ENCODE data around the gene NUDT3.

Gene NUDT3

DNA sequence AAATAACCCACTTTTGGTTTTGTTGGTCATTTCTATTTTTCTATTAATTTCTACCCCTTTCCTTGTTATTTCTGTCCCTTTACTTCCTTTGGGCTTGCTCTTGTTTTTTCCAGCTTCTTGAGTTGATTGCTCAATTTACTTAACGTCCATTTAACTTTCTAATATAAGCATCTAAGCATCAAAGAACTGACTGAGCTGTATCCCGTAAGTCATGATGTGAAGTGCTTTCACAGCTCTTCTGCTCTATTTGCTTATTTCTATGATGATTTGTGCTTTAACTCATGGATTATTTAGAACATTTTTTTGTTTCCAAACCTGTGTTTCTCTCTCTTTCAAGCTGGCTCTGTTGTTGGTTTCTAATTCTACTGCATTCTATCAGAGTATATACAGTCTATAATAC is 87.0 kb downstream of the NUDT3 start:
- no peak for TF ChIP-seq CREB1 (IDR thresholded peaks at IDR 0.05; ENCODE audit: low read depth)
- no peak for TF ChIP-seq TCF12 (IDR thresholded peaks at IDR 0.05; ENCODE audit: low read depth)
- no peak for TF ChIP-seq RAD21 (IDR thresholded peaks at IDR 0.05; ENCODE audit: low read depth)
- no peak for TF ChIP-seq TAF1 (IDR thresholded peaks at IDR 0.05; ENCODE audit: low read depth)
- TF ChIP-seq, protein P1, sequence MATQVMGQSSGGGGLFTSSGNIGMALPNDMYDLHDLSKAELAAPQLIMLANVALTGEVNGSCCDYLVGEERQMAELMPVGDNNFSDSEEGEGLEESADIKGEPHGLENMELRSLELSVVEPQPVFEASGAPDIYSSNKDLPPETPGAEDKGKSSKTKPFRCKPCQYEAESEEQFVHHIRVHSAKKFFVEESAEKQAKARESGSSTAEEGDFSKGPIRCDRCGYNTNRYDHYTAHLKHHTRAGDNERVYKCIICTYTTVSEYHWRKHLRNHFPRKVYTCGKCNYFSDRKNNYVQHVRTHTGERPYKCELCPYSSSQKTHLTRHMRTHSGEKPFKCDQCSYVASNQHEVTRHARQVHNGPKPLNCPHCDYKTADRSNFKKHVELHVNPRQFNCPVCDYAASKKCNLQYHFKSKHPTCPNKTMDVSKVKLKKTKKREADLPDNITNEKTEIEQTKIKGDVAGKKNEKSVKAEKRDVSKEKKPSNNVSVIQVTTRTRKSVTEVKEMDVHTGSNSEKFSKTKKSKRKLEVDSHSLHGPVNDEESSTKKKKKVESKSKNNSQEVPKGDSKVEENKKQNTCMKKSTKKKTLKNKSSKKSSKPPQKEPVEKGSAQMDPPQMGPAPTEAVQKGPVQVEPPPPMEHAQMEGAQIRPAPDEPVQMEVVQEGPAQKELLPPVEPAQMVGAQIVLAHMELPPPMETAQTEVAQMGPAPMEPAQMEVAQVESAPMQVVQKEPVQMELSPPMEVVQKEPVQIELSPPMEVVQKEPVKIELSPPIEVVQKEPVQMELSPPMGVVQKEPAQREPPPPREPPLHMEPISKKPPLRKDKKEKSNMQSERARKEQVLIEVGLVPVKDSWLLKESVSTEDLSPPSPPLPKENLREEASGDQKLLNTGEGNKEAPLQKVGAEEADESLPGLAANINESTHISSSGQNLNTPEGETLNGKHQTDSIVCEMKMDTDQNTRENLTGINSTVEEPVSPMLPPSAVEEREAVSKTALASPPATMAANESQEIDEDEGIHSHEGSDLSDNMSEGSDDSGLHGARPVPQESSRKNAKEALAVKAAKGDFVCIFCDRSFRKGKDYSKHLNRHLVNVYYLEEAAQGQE (IDR thresholded peaks at IDR 0.05; ENCODE audit: low read depth), result no peak
- TF ChIP-seq, protein P2, sequence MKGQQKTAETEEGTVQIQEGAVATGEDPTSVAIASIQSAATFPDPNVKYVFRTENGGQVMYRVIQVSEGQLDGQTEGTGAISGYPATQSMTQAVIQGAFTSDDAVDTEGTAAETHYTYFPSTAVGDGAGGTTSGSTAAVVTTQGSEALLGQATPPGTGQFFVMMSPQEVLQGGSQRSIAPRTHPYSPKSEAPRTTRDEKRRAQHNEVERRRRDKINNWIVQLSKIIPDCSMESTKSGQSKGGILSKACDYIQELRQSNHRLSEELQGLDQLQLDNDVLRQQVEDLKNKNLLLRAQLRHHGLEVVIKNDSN (IDR thresholded peaks at IDR 0.05), result no peak
- TF ChIP-seq, protein P3, sequence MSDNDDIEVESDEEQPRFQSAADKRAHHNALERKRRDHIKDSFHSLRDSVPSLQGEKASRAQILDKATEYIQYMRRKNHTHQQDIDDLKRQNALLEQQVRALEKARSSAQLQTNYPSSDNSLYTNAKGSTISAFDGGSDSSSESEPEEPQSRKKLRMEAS (IDR thresholded peaks at IDR 0.05), result no peak
- no peak for TF ChIP-seq YY1 (IDR thresholded peaks at IDR 0.05; ENCODE audit: low read depth)
- no peak for TF ChIP-seq EGR1 (IDR thresholded peaks at IDR 0.05)

DNA sequence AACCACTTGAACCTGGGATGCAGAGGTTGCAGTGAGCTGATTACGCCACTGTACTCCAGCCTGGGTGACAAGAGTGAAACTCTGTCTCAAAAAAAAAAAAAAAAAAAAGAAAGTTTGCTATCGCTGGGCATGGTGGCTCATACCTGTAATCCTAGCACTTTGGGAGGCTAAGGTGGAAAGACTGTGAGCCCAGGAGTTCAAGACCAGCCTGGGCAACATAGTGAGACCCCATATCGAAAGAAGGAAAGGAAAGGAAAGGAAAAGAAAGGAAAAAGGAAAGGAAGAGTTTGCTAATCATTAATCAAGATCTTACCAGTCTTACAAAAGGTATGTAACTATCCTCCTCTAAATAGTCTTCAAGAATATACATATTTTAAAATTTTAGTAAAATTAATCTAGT is 88.3 kb downstream of the NUDT3 start:
- TF ChIP-seq YY1 (IDR thresholded peaks at IDR 0.05; ENCODE audit: low read depth) (no peak), CEBPB (IDR thresholded peaks at IDR 0.05) (no peak), TAF1 (IDR thresholded peaks at IDR 0.05; ENCODE audit: low read depth) (no peak)
- TF ChIP-seq, protein P2 (IDR thresholded peaks at IDR 0.05), result no peak

DNA sequence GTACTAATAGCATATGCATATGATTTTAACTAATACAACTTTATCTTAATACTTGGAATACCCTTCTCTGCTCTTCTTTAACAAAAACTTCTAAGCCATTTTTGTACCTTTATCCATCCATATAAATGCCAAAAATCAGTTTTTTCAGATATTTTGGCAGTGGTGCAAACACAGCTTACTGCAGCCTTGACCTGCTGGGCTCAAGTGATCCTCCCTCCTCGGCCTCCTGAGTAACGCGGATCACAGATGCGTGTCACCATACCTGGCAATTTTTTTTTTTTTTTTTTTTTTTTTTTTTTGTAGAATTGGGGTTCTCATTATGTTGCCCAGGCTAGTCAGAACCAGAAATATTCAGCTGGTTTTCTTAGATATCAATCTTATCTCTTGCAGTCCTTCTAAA is 89.5 kb downstream of the NUDT3 start:
- TF ChIP-seq TEAD4 (IDR thresholded peaks at IDR 0.05), result no peak
- no peak for TF ChIP-seq YY1 (IDR thresholded peaks at IDR 0.05; ENCODE audit: low read depth)
- TF ChIP-seq, protein P1 (IDR thresholded peaks at IDR 0.05; ENCODE audit: low read depth), result no peak
- TF ChIP-seq RAD21 (IDR thresholded peaks at IDR 0.05; ENCODE audit: low read depth), result no peak
- TF ChIP-seq CREB1 (IDR thresholded peaks at IDR 0.05; ENCODE audit: low read depth), result no peak
- no peak for TF ChIP-seq CEBPB (IDR thresholded peaks at IDR 0.05)
- TF ChIP-seq TCF12 (IDR thresholded peaks at IDR 0.05; ENCODE audit: low read depth), result no peak
- TF ChIP-seq, protein P3 (IDR thresholded peaks at IDR 0.05), result no peak
- no peak for TF ChIP-seq TAF1 (IDR thresholded peaks at IDR 0.05; ENCODE audit: low read depth)
- TF ChIP-seq EGR1 (IDR thresholded peaks at IDR 0.05), result no peak
- no peak for TF ChIP-seq EP300 (IDR thresholded peaks at IDR 0.05; ENCODE audit: borderline replicate concordance)
- TF ChIP-seq NFIC (IDR thresholded peaks at IDR 0.05), result no peak

DNA sequence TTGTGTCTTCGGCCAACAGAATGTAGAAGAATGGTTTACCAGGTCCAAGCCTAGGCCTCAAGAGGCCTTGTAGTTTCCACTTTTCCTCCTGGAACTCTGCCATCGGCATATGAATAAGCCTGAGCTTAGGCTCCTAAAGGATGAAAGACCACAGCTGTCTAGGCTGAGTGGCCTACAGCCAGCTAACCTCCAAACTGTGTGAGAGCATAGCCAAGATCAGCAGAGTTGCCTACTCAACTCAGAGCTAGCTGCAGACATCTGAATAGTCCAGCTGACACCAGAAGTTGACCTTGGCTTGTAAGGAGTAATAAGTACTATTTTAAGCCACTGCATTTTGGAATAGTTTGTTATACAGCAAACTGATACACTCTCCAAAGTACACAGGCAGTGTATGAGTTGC is 91.1 kb downstream of the NUDT3 start:
- TF ChIP-seq TCF12 (IDR thresholded peaks at IDR 0.05; ENCODE audit: low read depth), result no peak
- no peak for TF ChIP-seq EGR1 (IDR thresholded peaks at IDR 0.05)
- TF ChIP-seq, protein P2 (IDR thresholded peaks at IDR 0.05), result no peak
- no peak for TF ChIP-seq ZBTB7A (IDR thresholded peaks at IDR 0.05; ENCODE audit: low read depth)
- TF ChIP-seq CREB1 (IDR thresholded peaks at IDR 0.05; ENCODE audit: low read depth), result no peak
- no peak for TF ChIP-seq CEBPB (IDR thresholded peaks at IDR 0.05)

DNA sequence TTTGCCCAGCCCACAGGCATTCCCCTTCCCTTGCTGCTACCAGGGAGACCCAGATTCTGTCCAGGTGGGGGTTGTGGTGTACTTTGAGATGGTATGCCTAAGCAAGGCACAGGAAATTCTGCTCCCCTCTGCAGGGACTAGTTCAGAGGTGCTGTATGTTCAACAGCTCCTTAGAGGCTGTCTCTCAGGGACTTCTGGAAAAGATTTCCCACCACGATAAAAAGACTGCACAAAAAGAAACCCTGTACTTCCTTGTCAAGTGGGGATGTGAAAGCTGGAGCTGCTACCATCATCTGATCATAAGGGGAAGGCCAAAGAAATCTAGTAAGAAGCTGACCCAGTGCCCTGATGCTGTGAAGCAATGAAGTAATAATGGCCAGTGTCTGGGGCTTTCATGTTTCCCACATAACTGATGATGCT is 92.1 kb downstream of the NUDT3 start:
- TF ChIP-seq TEAD4 (IDR thresholded peaks at IDR 0.05), result no peak
- TF ChIP-seq ZBTB7A (IDR thresholded peaks at IDR 0.05; ENCODE audit: low read depth), result no peak
- TF ChIP-seq, protein P2 (IDR thresholded peaks at IDR 0.05), result no peak
- TF ChIP-seq TAF1 (IDR thresholded peaks at IDR 0.05; ENCODE audit: low read depth), result no peak
- no peak for TF ChIP-seq TCF12 (IDR thresholded peaks at IDR 0.05; ENCODE audit: low read depth)
- no peak for TF ChIP-seq CEBPB (IDR thresholded peaks at IDR 0.05)
- TF ChIP-seq NFIC (IDR thresholded peaks at IDR 0.05), result no peak
- TF ChIP-seq, protein P1 (IDR thresholded peaks at IDR 0.05; ENCODE audit: low read depth), result no peak
- TF ChIP-seq, protein P3 (IDR thresholded peaks at IDR 0.05), result no peak
- TF ChIP-seq EGR1 (IDR thresholded peaks at IDR 0.05), result no peak
